ENCODE results near the gene LGALS8.

DNA sequence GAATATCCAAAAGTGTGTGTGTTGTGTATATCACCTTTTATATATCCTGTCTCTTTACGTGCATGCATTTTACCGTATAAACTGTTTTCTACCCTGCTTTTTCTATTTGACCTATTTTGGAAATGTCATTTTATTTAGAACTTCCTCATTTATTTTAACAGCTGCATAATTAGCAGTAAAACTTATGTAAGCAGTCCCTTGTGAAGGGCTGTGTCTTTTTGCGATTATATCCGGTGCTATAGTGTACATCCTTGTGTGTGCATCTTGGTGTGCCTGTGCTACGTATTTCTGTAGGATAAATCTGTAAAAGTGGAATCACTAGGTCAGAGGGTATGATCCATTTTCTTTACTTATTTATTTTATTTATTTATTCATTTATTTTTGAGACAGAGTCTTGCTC is 7.2 kb downstream of the LGALS8 start:
- TF ChIP-seq EGR1 (IDR thresholded peaks at IDR 0.05) (no peak), TAF1 (IDR thresholded peaks at IDR 0.05; ENCODE audit: low read depth) (no peak), CEBPB (IDR thresholded peaks at IDR 0.05) (no peak), CREB1 (IDR thresholded peaks at IDR 0.05; ENCODE audit: low read depth) (no peak)
- TF ChIP-seq, protein P1, sequence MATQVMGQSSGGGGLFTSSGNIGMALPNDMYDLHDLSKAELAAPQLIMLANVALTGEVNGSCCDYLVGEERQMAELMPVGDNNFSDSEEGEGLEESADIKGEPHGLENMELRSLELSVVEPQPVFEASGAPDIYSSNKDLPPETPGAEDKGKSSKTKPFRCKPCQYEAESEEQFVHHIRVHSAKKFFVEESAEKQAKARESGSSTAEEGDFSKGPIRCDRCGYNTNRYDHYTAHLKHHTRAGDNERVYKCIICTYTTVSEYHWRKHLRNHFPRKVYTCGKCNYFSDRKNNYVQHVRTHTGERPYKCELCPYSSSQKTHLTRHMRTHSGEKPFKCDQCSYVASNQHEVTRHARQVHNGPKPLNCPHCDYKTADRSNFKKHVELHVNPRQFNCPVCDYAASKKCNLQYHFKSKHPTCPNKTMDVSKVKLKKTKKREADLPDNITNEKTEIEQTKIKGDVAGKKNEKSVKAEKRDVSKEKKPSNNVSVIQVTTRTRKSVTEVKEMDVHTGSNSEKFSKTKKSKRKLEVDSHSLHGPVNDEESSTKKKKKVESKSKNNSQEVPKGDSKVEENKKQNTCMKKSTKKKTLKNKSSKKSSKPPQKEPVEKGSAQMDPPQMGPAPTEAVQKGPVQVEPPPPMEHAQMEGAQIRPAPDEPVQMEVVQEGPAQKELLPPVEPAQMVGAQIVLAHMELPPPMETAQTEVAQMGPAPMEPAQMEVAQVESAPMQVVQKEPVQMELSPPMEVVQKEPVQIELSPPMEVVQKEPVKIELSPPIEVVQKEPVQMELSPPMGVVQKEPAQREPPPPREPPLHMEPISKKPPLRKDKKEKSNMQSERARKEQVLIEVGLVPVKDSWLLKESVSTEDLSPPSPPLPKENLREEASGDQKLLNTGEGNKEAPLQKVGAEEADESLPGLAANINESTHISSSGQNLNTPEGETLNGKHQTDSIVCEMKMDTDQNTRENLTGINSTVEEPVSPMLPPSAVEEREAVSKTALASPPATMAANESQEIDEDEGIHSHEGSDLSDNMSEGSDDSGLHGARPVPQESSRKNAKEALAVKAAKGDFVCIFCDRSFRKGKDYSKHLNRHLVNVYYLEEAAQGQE (IDR thresholded peaks at IDR 0.05; ENCODE audit: low read depth): no peak
- TF ChIP-seq, protein P2, sequence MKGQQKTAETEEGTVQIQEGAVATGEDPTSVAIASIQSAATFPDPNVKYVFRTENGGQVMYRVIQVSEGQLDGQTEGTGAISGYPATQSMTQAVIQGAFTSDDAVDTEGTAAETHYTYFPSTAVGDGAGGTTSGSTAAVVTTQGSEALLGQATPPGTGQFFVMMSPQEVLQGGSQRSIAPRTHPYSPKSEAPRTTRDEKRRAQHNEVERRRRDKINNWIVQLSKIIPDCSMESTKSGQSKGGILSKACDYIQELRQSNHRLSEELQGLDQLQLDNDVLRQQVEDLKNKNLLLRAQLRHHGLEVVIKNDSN (IDR thresholded peaks at IDR 0.05): no peak
- TF ChIP-seq, protein P3, sequence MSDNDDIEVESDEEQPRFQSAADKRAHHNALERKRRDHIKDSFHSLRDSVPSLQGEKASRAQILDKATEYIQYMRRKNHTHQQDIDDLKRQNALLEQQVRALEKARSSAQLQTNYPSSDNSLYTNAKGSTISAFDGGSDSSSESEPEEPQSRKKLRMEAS (IDR thresholded peaks at IDR 0.05): no peak

All from Ishikawa (cell line).